ENCODE data around the gene SZT2.

The SZT2 gene

GRCh38 chr1:43389326-43390313, at the start of gene SZT2, which contains the start of gene MED8:
Gene SZT2 (plus strand): TSS chr1:43389899. CDS start chr1:43389969, 70 bp downstream.
Gene MED8 (minus strand): TSS chr1:43389800. CDS start chr1:43389764, 36 bp downstream.
- peak; percentile 95 to 98 (median 97) for DNase-seq

DNA sequence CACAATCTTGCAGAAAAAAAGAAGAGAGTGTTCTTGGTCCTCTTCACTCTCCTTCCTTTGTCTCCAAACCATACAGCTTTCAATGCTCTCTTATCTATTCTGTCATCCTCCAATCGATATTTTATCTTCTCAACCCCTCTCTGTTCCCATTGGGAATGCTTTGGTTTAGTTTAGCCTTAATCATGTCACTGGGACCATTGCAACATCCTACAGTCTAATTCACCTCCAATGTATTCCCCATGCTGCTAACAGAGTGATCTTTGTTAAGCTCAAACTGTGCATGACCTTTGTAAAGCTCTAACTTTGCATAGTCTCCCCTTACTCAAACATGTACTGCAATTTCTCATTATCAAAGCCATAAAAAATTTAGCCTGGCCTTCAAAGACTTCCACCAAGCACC, 49.1 kb upstream of the SZT2 start:
- DNase-seq = no peak

GRCh38 chr1:43344267-43344850, 45.3 kb upstream of the SZT2 start:
- DNase-seq = no peak

DNA sequence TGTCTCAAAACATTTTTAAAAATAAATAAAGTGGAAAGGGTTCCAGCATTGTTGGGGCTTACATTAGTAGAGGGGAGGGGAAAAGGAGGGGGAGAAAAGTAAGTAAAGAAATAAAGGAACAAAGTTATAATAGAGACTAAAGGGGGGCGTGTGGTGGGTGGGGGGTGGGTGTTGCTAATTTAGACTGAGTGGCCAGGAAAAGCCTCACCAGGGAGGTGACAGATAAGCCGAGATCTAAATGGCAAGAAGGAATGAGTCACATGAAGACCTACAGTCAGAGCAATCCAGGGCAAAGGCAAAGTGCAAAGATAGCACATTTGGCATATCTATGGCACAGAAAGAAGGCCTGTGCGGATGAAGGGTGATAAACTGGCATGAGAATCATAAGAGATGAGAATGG, 44.6 kb upstream of the SZT2 start:
- peak; percentile 23 to 48 (median 37) for DNase-seq

- DNase-seq = no peak
Observed at GRCh38 chr1:43346636-43347035, 43.1 kb upstream of the SZT2 start.

DNA sequence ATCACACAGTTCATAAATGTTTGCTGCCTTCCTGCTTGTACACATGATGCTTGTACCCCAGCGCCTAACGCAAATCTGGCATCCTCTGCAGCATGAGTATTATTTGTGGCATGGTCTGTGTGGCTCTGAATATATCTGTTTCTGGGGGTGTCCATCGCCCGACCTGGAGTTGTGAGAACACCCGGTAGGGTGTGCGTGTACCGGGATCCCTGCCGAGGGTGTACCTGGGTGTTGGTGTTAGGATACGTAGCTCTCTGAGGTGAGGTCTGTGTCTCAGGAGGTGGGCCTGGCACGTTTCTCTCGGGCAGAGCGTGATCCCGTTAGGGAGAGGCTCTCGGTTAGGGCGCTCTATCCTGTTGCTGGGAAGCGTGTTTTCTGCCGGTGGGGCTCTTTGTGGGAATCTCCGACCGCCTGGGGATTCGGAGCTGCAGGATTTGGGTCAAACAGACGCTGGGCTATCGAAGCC, 41.3 kb upstream of the SZT2 start:
- no peak for DNase-seq

- peak in 1 of 3 donors; percentile 14 for DNase-seq
Observed at GRCh38 chr1:43348809-43349593, 40.7 kb upstream of the SZT2 start.

DNA sequence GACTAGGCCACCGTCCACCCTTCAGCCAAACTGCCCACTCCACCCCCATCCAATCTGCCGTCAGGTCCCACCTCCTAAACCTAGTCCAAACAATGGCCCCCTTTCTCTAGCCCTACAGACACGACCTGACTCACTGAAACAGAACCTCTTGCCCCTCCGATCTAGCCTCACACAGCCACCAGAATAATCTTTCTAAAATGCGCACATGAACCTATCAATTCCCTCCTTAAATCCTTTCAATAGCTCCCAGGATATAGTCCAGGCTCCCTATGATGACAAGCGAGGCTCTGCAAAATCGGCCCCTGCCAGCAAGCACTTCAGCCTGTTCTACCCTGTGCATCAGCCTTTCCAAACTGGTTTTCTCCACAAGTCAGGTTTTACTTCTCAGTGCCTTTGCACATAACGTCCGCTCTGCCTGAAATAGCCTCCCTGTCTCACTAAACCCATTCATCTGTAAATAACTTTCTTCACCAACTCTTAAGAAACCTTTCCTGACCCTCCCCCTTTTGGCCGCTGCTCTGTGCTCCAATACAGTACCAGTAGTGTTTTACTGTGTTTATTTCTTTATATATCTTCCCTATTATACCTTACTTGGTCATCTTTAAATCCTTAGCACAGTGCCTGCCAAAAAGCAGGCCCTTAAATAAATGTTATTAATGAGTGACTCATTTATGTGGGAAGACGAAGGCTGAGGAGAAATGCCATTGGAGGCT, 39.9 kb upstream of the SZT2 start:
- DNase-seq = no peak

DNA sequence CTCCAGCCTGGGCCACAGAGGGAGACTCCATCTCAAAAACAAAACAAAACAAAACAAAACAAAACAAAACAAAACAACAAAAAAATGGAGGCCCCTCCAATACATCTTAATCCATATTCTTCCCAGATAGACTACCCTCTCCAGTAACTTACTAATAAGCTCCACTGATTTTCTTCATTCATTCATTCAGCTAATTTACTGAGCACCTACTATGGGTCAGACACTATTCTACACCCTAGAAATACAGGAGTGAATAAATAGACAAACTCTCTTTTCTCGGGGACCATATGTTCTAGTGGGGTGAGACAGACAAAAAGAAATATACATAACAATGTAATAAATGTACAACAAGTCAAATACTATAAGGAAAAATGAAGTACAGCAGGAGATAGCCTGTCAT, 38.7 kb upstream of the SZT2 start:
- DNase-seq = no peak

DNA sequence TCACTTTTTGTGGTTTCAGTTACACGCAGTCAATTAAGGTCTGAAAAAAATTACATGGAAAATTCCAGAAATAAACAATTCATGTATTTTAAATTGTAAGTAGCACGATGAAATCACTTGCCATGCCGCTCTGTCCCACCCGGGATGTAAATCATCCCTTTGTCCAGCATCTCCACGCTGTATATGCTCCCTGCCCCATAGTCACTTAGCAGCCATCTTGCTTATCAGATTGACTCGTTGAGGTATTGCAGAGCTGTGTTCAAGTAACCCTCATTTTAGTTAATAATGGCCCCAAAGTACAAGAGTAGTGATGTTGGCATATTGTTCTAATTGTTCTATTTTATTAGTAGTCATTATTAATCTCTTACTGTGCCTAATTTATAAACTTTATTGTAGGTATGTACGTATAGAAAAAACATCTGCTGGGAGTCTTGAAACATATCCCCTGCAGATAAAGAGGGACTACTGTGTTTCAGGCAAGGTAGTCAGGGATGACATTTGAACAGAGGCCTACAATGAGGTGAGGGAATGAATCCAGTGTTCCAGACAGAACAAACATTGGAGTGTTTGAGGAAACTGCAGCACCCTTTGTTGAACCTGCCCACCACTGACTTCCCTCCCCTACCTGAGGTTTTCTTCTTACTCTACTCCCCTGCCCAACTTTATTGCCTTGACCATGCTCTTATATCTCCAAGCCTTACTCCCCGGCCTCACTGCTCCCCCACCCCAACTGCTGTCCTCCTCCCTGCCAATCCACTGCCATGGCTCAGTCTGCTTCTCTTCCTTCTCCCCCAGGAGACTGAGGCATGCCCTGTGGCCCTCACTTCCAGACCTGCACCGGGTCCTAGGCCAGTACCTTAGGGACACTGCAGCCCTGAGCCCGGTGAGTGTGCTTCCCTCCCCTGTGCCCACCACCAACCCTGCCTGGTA, 38.0 kb upstream of the SZT2 start:
- DNase-seq = no peak

DNA sequence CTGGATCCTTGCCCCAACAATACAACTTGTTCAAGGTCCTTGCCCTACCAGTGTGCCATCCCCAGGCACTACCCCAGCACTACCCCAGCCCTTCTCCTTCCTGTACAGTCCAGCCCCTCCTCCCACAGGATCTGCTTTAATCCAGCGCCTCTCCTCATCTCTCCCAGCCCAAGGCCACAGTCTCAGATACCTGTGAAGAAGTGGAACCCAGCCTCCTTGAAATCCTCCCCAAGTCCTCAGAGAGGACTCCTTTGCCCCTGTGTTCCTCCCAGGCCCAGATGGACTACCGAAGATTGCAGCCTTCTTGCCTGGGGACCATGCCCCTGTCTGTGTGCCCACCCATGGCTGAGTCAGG, 37.4 kb upstream of the SZT2 start:
- DNase-seq = no peak

DNA sequence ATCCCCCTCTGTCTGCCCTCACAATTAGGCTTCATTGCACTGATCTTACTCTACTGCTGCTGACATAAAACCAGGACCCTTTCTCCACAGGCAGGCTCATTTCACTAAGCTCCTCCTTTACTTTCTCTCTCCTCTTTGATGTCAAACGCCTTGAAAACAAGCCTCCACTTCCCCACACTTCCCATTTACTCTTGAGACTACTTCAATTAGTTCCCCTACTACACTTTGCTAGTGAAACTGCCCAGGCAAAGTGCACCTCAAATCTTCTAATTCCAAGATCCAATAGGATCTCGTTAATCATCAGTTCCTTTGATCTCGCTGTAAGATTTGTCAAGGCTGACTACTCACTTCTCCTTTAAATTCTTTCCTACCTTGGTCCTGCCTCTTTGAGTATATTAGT, 36.8 kb upstream of the SZT2 start:
- DNase-seq = peak in 1 of 3 donors; percentile 11

DNA sequence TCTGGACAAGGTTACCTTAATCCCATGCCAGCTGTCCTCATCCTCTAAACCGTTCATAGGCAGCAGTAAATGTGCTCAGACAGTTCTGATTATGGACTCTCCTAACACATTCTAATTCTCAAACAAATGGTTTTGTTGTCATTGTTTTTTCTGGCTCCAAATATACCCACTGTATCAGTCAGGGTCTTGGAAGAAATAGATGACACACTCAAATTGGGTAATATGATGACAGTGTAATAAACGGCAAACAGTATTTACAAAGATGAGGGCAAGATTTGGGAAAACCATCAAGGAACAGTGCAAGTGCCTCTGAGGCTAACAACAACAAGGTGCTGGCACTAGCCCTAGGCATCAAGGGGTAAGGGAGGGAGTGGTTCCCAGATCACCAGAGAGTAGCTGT, 35.2 kb upstream of the SZT2 start:
- DNase-seq = no peak

GRCh38 chr1:43354936-43355335, 34.8 kb upstream of the SZT2 start:
- no peak for DNase-seq

GRCh38 chr1:43357251-43357650, 32.4 kb upstream of the SZT2 start:
- DNase-seq = no peak

DNA sequence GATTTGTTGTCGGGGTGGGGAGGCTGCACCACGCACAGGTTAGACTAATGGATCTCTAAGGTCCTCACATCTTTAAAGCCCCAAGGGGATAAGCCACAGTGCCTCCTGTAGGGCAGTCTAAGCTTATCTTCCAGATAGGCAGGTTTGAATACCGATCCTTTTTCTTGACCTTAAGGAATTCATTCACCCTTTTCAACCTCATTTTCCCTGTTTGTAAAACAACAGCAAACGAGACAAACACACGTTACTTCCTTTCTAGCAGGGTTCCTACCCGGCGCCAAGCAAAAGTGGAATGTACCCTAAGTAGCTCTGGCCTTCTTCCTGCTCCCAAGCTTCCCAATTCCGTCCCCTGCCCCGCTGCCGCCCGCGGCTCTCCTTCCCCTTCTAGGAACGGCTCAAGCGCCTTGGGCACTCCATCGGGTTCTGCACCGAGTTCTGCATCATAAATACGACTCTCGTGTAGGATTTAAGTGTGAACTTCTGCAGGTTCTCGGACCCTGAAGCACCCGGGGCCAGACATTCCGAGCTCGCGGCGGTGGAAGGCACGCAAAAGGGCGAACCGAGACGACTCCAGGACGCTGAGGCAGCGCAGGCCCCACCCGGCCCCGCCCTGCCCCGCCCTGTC, 31.5 kb upstream of the SZT2 start:
- DNase-seq = peak; percentile 61 to 81 (median 61)

- peak; percentile 98 to 100 (median 99) for DNase-seq
Observed at GRCh38 chr1:43358746-43359693, 30.7 kb upstream of the SZT2 start, which contains the start of gene CDC20. Gene CDC20 (plus strand): TSS chr1:43358981. CDS start chr1:43359216, 235 bp downstream.

DNA sequence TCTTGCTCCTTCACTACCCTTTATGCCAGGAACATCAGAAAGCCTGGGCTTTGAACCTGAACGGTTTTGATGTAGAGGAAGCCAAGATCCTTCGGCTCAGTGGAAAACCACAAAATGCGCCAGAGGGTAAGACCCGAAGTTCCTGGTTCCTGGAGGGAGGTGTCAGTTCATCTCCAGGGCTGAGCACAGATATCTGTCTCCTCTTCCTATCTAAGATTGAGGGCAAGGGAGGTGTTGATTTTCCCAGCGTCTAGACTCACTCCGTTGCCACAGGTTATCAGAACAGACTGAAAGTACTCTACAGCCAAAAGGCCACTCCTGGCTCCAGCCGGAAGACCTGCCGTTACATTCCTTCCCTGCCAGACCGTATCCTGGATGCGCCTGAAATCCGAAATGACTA, 30.0 kb upstream of the SZT2 start:
- DNase-seq = no peak

DNA sequence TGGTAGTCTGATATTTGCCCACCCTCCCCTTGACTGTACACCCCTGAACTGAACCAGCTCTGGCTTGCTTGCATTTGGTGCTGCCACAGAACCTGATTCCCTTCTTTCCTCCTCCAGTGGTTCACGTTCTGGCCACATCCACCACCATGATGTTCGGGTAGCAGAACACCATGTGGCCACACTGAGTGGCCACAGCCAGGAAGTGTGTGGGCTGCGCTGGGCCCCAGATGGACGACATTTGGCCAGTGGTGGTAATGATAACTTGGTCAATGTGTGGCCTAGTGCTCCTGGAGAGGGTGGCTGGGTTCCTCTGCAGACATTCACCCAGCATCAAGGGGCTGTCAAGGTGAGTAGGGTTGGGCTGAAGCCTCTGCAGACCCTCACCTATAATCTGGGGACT, 29.1 kb upstream of the SZT2 start:
- DNase-seq = no peak
